SU-DHL-6 (cell line): ENCODE data around the gene DHPS.

Experiments
- H2AFZ ChIP-seq: fragments of 200-600 bp; sonication (generic); 2 replicates; pipeline ENCODE4 v1.6.1; 2014; ENCODE audit warnings: low read depth, mild to moderate bottlenecking, moderate library complexity, mixed read lengths, antibody characterized with exemption, low read length; ENCODE audit not compliant: severe bottlenecking
- H3F3A ChIP-seq: fragments of 200-600 bp; shearing (Covaris generic); 2 replicates; pipeline ENCODE4 v1.6.0; 2016; ENCODE audit warnings: antibody characterized with exemption, mild to moderate bottlenecking; ENCODE audit not compliant: insufficient read depth
- H3K27ac ChIP-seq: fragments of 200-600 bp; sonication (generic); 2 replicates; pipeline ENCODE4 v1.5.1; 2016; ENCODE audit warnings: low read depth, mild to moderate bottlenecking, low read length, moderate library complexity, mixed read lengths
- H3K27me3 ChIP-seq: fragments of 200-600 bp; sonication (generic), shearing (Covaris generic); 2 replicates; pipeline ENCODE4 v1.6.0; 2014; ENCODE audit warnings: mild to moderate bottlenecking, low read length
- H3K36me3 ChIP-seq: fragments of 200-600 bp; sonication (generic); 2 replicates; pipeline ENCODE4 v1.6.1; 2014; ENCODE audit warnings: mild to moderate bottlenecking, low read length, mixed read lengths
- H3K4me2 ChIP-seq: fragments of 300-600, 200-600 bp; shearing (Covaris generic), sonication (generic); 2 replicates; pipeline ENCODE4 v1.6.0; 2014; ENCODE audit warnings: low read length, low read depth, mild to moderate bottlenecking; ENCODE audit not compliant: poor library complexity, severe bottlenecking
- H3K4me3 ChIP-seq: fragments of 200-600 bp; sonication (generic); 2 replicates; pipeline ENCODE4 v1.5.1; 2014; ENCODE audit warnings: antibody characterized with exemption, low read length, mild to moderate bottlenecking, mixed read lengths; ENCODE audit not compliant: insufficient read depth, poor library complexity, severe bottlenecking
- H3K79me2 ChIP-seq: fragments of 200-600 bp; sonication (generic); 2 replicates; pipeline ENCODE4 v1.6.1; 2014; ENCODE audit warnings: mild to moderate bottlenecking, low read length, moderate library complexity; ENCODE audit not compliant: insufficient read depth
- H3K9ac ChIP-seq: fragments of 200-600 bp; sonication (generic); 2 replicates; pipeline ENCODE4 v1.7.0; 2014; ENCODE audit warnings: mild to moderate bottlenecking, low read length
- H3K9me2 ChIP-seq: fragments of 200-600 bp; sonication (generic); replicated peaks from 2 replicates; pipeline ENCODE4 v1.6.1; 2014; ENCODE audit warnings: low read length; ENCODE audit not compliant: insufficient read depth
- H3K9me3 ChIP-seq: fragments of 200-600 bp; sonication (generic); 2 replicates; pipeline ENCODE4 v1.6.1; 2014; ENCODE audit warnings: low read length, mixed read lengths; ENCODE audit not compliant: insufficient read depth
- H4K20me1 ChIP-seq: fragments of 200-600 bp; sonication (generic); 2 replicates; pipeline ENCODE4 v1.6.1; 2014; ENCODE audit warnings: low read depth, mild to moderate bottlenecking, antibody characterized with exemption, low read length, moderate library complexity, mixed read lengths
- EZH2phosphoT487 ChIP-seq: fragments of 200-600 bp; sonication (generic), shearing (Covaris generic); conservative IDR thresholded peaks from 2 replicates; pipeline ENCODE4 v1.6.1; 2018; ENCODE audit warnings: mild to moderate bottlenecking, antibody characterized with exemption, low read length, moderate library complexity, mixed read lengths
- TF ChIP-seq, protein P1 (sequence below): fragments of 200-600 bp; sonication (generic); IDR thresholded peaks from one replicate; pipeline ENCODE4 v1.5.1; 2017; ENCODE audit warnings: antibody characterized with exemption, mild to moderate bottlenecking, low read length, moderate library complexity; ENCODE audit not compliant: insufficient read depth, poor library complexity, severe bottlenecking

The DHPS gene

DNA sequence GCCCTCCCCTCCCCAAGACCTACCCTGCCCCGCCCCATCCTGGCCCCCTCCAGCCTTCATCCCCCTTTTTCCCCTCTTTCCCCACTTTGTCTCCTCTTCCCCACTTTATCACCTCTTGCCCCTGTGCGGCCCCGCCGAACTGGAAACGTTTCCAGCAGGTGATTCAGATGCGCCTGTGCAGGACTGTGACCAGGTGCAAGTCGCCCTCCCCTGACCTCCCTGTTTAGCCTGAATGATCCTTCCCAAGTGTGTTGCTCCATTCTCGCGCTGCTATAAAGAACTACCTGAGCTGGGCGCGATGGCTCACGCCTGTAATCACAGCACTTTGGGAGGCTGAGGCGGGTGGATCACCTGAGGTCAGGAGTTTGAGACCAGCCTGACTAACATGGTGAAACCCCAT, 45.0 kb downstream of the DHPS start:
- TF ChIP-seq EZH2phosphoT487: no peak
- TF ChIP-seq, protein P1, sequence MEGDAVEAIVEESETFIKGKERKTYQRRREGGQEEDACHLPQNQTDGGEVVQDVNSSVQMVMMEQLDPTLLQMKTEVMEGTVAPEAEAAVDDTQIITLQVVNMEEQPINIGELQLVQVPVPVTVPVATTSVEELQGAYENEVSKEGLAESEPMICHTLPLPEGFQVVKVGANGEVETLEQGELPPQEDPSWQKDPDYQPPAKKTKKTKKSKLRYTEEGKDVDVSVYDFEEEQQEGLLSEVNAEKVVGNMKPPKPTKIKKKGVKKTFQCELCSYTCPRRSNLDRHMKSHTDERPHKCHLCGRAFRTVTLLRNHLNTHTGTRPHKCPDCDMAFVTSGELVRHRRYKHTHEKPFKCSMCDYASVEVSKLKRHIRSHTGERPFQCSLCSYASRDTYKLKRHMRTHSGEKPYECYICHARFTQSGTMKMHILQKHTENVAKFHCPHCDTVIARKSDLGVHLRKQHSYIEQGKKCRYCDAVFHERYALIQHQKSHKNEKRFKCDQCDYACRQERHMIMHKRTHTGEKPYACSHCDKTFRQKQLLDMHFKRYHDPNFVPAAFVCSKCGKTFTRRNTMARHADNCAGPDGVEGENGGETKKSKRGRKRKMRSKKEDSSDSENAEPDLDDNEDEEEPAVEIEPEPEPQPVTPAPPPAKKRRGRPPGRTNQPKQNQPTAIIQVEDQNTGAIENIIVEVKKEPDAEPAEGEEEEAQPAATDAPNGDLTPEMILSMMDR: no peak
- Histone ChIP-seq H3K9ac (no peak overlapping the region), H3K9me3 (no peaks in the 10 kb centered on the region), H3K4me3 (no peak overlapping the region), H3K79me2 (no peaks in the 10 kb centered on the region), H3K27ac (no peak overlapping the region), H3K9me2 (no peaks in the 10 kb centered on the region), H3K27me3 (no peaks in the 10 kb centered on the region), H3F3A (peaks cover 6% of the 10 kb centered on the region; the same call in 1 of the 2 replicates), H4K20me1 (no peaks in the 10 kb centered on the region), H3K4me2 (no peak overlapping the region), H3K36me3 (no peaks in the 10 kb centered on the region), H2AFZ (no peak overlapping the region)

DNA sequence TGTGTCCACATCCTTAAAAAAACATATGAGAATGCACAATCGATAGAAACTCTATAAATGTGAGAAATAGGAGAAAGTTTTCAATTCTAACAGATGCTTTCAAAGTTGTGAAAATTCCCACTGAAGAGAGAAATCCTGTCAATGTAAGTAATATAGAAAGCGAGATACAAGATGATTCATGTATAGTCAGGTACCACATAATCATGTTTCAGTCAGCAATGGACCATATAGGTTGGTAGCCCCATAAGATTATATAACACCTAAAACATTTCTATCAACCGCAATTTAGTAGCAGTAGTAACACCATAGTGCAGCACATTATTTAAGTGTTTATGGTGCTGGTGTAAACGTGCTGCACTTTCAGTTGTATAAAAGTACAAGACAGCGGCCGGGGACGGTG, 52.5 kb downstream of the DHPS start:
- Histone ChIP-seq H3K9ac (no peak overlapping the region), H3K27ac (no peak overlapping the region), H3K79me2 (no peaks in the 10 kb centered on the region), H3F3A (peaks cover 7% of the 10 kb centered on the region; the same call in 1 of the 2 replicates), H4K20me1 (no peaks in the 10 kb centered on the region), H3K4me3 (no peak overlapping the region), H2AFZ (no peak overlapping the region), H3K27me3 (no peaks in the 10 kb centered on the region), H3K4me2 (no peak overlapping the region), H3K9me3 (peaks cover 16% of the 10 kb centered on the region; the same call in 1 of the 2 replicates), H3K9me2 (no peaks in the 10 kb centered on the region), H3K36me3 (peaks cover 24% of the 10 kb centered on the region)
- no peak for TF ChIP-seq EZH2phosphoT487
- TF ChIP-seq, protein P1: no peak

DNA sequence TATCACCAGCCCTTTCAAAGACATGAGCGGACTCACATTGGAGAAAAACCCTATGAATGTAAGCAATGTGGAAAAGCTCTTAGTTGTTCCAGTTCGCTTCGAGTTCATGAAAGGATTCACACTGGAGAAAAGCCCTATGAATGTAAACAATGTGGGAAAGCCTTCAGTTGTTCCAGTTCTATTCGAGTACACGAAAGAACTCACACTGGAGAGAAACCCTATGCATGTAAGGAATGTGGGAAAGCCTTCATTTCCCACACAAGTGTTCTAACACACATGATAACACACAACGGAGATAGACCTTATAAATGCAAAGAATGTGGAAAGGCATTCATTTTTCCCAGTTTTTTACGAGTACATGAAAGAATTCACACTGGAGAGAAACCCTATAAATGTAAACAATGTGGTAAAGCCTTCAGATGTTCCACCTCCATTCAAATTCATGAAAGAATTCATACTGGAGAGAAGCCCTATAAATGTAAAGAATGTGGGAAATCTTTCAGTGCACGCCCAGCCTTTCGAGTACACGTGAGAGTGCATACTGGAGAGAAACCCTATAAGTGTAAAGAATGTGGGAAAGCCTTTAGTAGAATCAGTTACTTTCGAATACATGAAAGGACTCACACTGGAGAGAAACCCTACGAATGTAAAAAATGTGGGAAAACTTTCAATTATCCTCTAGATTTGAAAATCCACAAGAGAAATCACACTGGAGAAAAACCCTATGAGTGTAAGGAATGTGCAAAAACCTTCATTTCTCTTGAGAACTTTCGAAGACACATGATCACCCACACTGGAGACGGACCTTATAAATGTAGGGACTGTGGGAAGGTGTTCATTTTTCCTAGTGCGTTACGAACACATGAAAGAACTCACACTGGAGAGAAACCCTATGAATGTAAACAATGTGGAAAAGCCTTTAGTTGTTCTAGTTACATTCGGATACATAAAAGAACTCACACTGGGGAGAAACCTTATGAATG, 53.3 kb downstream of the DHPS start:
- H3K79me2 ChIP-seq: no peaks in the 10 kb centered on the region
- no peaks in the 10 kb centered on the region for H4K20me1 ChIP-seq
- H3K9me3 ChIP-seq: peaks cover 16% of the 10 kb centered on the region; the same call in 1 of the 2 replicates
- no peaks in the 10 kb centered on the region for H3K27me3 ChIP-seq
- H3K9me2 ChIP-seq: no peaks in the 10 kb centered on the region
- peaks cover 24% of the 10 kb centered on the region for H3K36me3 ChIP-seq
- H2AFZ ChIP-seq: no peak overlapping the region
- no peak overlapping the region for H3K4me3 ChIP-seq
- no peak overlapping the region for H3K4me2 ChIP-seq
- TF ChIP-seq, protein P1: no peak
- TF ChIP-seq EZH2phosphoT487: no peak
- H3K27ac ChIP-seq: no peak overlapping the region
- no peak overlapping the region for H3K9ac ChIP-seq
- H3F3A ChIP-seq: peaks cover 7% of the 10 kb centered on the region; the same call in 1 of the 2 replicates
